ENCODE measurements around the gene UBR3. TPM values are rescaled to one million over a fixed set of nuclear protein-coding genes. Genes with fewer than 3 reads are reported as not detected.

UBR3 gene
- total RNA-seq, 1 donor from 2014 or later, result 23.4 TPM

DNA sequence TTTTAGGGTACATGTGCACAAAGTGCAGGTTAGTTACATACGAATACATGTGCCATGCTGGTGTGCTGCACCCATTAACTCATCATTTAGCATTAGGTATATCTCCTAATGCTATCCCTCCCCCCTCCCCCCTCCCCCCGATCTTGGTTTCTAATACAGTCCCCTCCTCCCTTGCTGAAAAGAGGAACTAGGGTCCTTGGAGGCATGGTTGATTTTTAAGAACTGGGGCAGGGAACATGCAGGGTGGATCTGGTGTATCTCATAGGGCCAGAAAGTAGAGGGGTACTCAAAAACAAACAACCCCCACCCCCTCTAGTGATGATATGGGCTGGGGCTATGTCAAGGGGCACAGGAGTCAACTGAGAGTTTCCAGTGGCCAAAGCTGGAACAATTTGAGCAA lies 153.4 kb downstream of the UBR3 start:
- TF ChIP-seq, protein P1, sequence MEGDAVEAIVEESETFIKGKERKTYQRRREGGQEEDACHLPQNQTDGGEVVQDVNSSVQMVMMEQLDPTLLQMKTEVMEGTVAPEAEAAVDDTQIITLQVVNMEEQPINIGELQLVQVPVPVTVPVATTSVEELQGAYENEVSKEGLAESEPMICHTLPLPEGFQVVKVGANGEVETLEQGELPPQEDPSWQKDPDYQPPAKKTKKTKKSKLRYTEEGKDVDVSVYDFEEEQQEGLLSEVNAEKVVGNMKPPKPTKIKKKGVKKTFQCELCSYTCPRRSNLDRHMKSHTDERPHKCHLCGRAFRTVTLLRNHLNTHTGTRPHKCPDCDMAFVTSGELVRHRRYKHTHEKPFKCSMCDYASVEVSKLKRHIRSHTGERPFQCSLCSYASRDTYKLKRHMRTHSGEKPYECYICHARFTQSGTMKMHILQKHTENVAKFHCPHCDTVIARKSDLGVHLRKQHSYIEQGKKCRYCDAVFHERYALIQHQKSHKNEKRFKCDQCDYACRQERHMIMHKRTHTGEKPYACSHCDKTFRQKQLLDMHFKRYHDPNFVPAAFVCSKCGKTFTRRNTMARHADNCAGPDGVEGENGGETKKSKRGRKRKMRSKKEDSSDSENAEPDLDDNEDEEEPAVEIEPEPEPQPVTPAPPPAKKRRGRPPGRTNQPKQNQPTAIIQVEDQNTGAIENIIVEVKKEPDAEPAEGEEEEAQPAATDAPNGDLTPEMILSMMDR (IDR thresholded peaks at IDR 0.05; ENCODE audit: unreplicated experiment), result no peak
- H3K4me1 Mint-ChIP-seq (ENCODE audit: unreplicated experiment), result no peaks in the 10 kb centered on the region
- H3K27me3 Mint-ChIP-seq (ENCODE audit: unreplicated experiment), result peaks cover 1% of the 10 kb centered on the region

GRCh38 chr2:169982929-169983328 lies 155.7 kb downstream of the UBR3 start:
- no peak overlapping the region for H3K27ac Mint-ChIP-seq (ENCODE audit: unreplicated experiment)

More for the DNA sequence above, 153.4 kb downstream of the UBR3 start:
- DNase-seq (ENCODE audit: low spot score), result no peak
- Mint-ChIP-seq H3K9me3 (ENCODE audit: unreplicated experiment) (no peaks in the 10 kb centered on the region), H3K27ac (ENCODE audit: unreplicated experiment) (no peak overlapping the region), H3K4me3 (ENCODE audit: unreplicated experiment) (no peak overlapping the region), H3K36me3 (ENCODE audit: low read depth, unreplicated experiment) (peaks cover 20% of the 10 kb centered on the region)

GRCh38 chr2:169983506-169983905 lies 156.3 kb downstream of the UBR3 start:
- H3K4me3 Mint-ChIP-seq (ENCODE audit: unreplicated experiment), result no peak overlapping the region
- no peaks in the 10 kb centered on the region for H3K36me3 Mint-ChIP-seq (ENCODE audit: low read depth, unreplicated experiment)
- TF ChIP-seq, protein P1 (IDR thresholded peaks at IDR 0.05; ENCODE audit: unreplicated experiment), result no peak
- no peaks in the 10 kb centered on the region for H3K4me1 Mint-ChIP-seq (ENCODE audit: unreplicated experiment)
- peaks cover 1% of the 10 kb centered on the region for H3K27me3 Mint-ChIP-seq (ENCODE audit: unreplicated experiment)
- no peak overlapping the region for H3K27ac Mint-ChIP-seq (ENCODE audit: unreplicated experiment)
- DNase-seq (ENCODE audit: low spot score), result no peak
- H3K9me3 Mint-ChIP-seq (ENCODE audit: unreplicated experiment), result no peaks in the 10 kb centered on the region

More at GRCh38 chr2:169982929-169983328, 155.7 kb downstream of the UBR3 start:
- TF ChIP-seq, protein P1 (IDR thresholded peaks at IDR 0.05; ENCODE audit: unreplicated experiment), result no peak
- Mint-ChIP-seq H3K36me3 (ENCODE audit: low read depth, unreplicated experiment) (peaks cover 1% of the 10 kb centered on the region), H3K9me3 (ENCODE audit: unreplicated experiment) (no peaks in the 10 kb centered on the region), H3K4me3 (ENCODE audit: unreplicated experiment) (no peak overlapping the region), H3K27me3 (ENCODE audit: unreplicated experiment) (peaks cover 1% of the 10 kb centered on the region), H3K4me1 (ENCODE audit: unreplicated experiment) (no peaks in the 10 kb centered on the region)
- DNase-seq (ENCODE audit: low spot score), result no peak

- Mint-ChIP-seq H3K36me3 (ENCODE audit: low read depth, unreplicated experiment) (peaks cover 3% of the 10 kb centered on the region), H3K27me3 (ENCODE audit: unreplicated experiment) (peaks cover 1% of the 10 kb centered on the region), H3K4me1 (ENCODE audit: unreplicated experiment) (no peaks in the 10 kb centered on the region), H3K27ac (ENCODE audit: unreplicated experiment) (no peak overlapping the region), H3K4me3 (ENCODE audit: unreplicated experiment) (no peak overlapping the region), H3K9me3 (ENCODE audit: unreplicated experiment) (no peaks in the 10 kb centered on the region)
- no peak for DNase-seq (ENCODE audit: low spot score)
- TF ChIP-seq, protein P1 (IDR thresholded peaks at IDR 0.05; ENCODE audit: unreplicated experiment), result no peak
These were observed 156.9 kb downstream of the UBR3 start for GRCh38 chr2:169984145-169984544.

DNA sequence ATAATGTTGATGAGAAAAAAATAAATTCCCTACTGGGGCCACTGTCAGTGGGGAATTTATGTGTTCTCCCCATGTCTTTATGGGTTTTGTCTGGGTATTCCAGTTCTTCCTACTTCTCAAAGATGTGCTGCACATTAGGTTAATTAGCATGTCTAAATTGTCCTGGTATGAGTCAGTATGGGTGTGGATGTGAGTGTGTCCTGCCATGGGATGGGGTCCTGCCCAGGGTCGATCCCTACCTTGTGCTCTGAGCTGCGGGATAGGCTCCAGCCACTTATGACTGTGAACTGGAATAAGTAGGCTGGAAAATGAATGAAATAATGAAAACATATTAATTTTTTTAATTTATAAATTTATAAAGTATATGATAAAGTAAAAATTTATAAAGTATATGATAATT lies 167.5 kb downstream of the UBR3 start:
- no peaks in the 10 kb centered on the region for H3K27me3 Mint-ChIP-seq (ENCODE audit: unreplicated experiment)
- no peak overlapping the region for H3K27ac Mint-ChIP-seq (ENCODE audit: unreplicated experiment)
- H3K4me3 Mint-ChIP-seq (ENCODE audit: unreplicated experiment), result no peak overlapping the region
- no peak for DNase-seq (ENCODE audit: low spot score)
- H3K36me3 Mint-ChIP-seq (ENCODE audit: low read depth, unreplicated experiment), result peaks cover 18% of the 10 kb centered on the region
- no peaks in the 10 kb centered on the region for H3K4me1 Mint-ChIP-seq (ENCODE audit: unreplicated experiment)
- H3K9me3 Mint-ChIP-seq (ENCODE audit: unreplicated experiment), result no peaks in the 10 kb centered on the region
- TF ChIP-seq, protein P1 (IDR thresholded peaks at IDR 0.05; ENCODE audit: unreplicated experiment), result no peak

Data from endothelial cell (in vitro differentiated cells).